Smooth muscle cell (in vitro differentiated cells): ENCODE data around the gene ZNF213. TPM values are rescaled to one million over a fixed set of nuclear protein-coding genes. Genes with fewer than 3 reads are reported as not detected.

Experiments used
- DNase-seq: peaks from one replicate; lab custom pipeline; 2025; ENCODE audit not compliant: unreplicated experiment; lab: John Stamatoyannopoulos, UW
- H2AFZ ChIP-seq: fragments of 200-600 bp; sonication (generic); 2 replicates; pipeline ENCODE4 v1.6.0; 2016; ENCODE audit warnings: antibody characterized with exemption, low read depth, mild to moderate bottlenecking
- H3F3A ChIP-seq: fragments of 200-600 bp; sonication (generic); 2 replicates; pipeline ENCODE4 v1.6.0; 2017; ENCODE audit warnings: antibody characterized with exemption, low read depth
- H3K27ac ChIP-seq: fragments of 200-600 bp; sonication (generic); 2 replicates; pipeline ENCODE4 v1.5.1; 2016; ENCODE audit warnings: low read depth, mild to moderate bottlenecking
- H3K27me3 ChIP-seq: fragments of 200-600 bp; sonication (generic); 2 replicates; pipeline ENCODE4 v1.6.1; 2016; ENCODE audit warnings: low read depth, mild to moderate bottlenecking
- H3K36me3 ChIP-seq: fragments of 200-600 bp; sonication (generic); 2 replicates; pipeline ENCODE4 v1.5.1; 2016; ENCODE audit warnings: low read depth
- H3K4me1 ChIP-seq: fragments of 200-600 bp; sonication (generic); 2 replicates; pipeline ENCODE4 v1.5.1; 2016; ENCODE audit warnings: low read depth
- H3K4me2 ChIP-seq: fragments of 200-600 bp; sonication (generic); 2 replicates; pipeline ENCODE4 v1.6.0; 2016; ENCODE audit warnings: mild to moderate bottlenecking
- H3K4me3 ChIP-seq: fragments of 200-600 bp; sonication (generic); 2 replicates; pipeline ENCODE4 v1.5.1; 2016; ENCODE audit warnings: mild to moderate bottlenecking
- H3K79me2 ChIP-seq: fragments of 200-600 bp; sonication (generic); 2 replicates; pipeline ENCODE4 v1.6.0; 2016; ENCODE audit warnings: low read depth, mild to moderate bottlenecking
- H3K9ac ChIP-seq: fragments of 200-600 bp; sonication (generic); 2 replicates; pipeline ENCODE4 v1.6.0; 2016; ENCODE audit warnings: low read depth
- H3K9me3 ChIP-seq: fragments of 200-600 bp; sonication (generic); replicated peaks from 2 replicates; pipeline ENCODE4 v1.5.1; 2016; ENCODE audit warnings: low read depth
- H4K20me1 ChIP-seq: fragments of 200-600 bp; sonication (generic); 2 replicates; pipeline ENCODE4 v1.6.0; 2016; ENCODE audit warnings: low read depth
- CTCF ChIP-seq: fragments of 200-600 bp; sonication (generic); IDR thresholded peaks from 2 replicates; pipeline ENCODE4 v1.5.1; 2017; ENCODE audit warnings: borderline replicate concordance, mild to moderate bottlenecking, antibody characterized with exemption; ENCODE audit not compliant: insufficient read depth, poor library complexity, severe bottlenecking
- WGBS: methylation state at CpG from one replicate; pipeline ENCODE4 v1.1.7; 2016; ENCODE audit warnings: low lambda C conversion rate; 5-methylcytosine and 5-hydroxymethylcytosine counted together
- polyA plus RNA-seq: library from polyadenylated mRNA; unstranded; fragments of >200 nt; fragmentation: Nextera tagmentation; extraction: Ambion mirVana; gene quantifications from 2 replicates; pipeline ENCODE4 v1.2.1, GENCODE V29; 2016
- total RNA-seq: library from RNA; depleted of rRNA; stranded (reverse); fragments of >200 nt; gene quantifications from 2 replicates; pipeline ENCODE4 v1.2.3, GENCODE V29; 2014

The ZNF213 gene
- total and polyA plus RNA-seq, 2 experiments from 2014 or later = 9.2 to 9.6 TPM

GRCh38 chr16:3089717-3090592 is 44.9 kb upstream of the ZNF213 start:
- H2AFZ ChIP-seq = no peak overlapping the region
- H3K9me3 ChIP-seq = no peaks in the 10 kb centered on the region
- H3K27me3 ChIP-seq = no peaks in the 10 kb centered on the region
- H3K79me2 ChIP-seq = no peaks in the 10 kb centered on the region
- no peaks in the 10 kb centered on the region for H3F3A ChIP-seq
- H3K27ac ChIP-seq = no peak overlapping the region
- no peak overlapping the region for H3K9ac ChIP-seq
- no peak for TF ChIP-seq CTCF
- no peak overlapping the region for H3K4me2 ChIP-seq
- DNase-seq = no peak
- H4K20me1 ChIP-seq = no peaks in the 10 kb centered on the region
- 97% methylated on average over 72 of the region's 81 CpGs for WGBS
- H3K36me3 ChIP-seq = no peaks in the 10 kb centered on the region
- H3K4me1 ChIP-seq = no peaks in the 10 kb centered on the region
- H3K4me3 ChIP-seq = no peak overlapping the region

GRCh38 chr16:3091551-3091950 is 43.3 kb upstream of the ZNF213 start:
- Histone ChIP-seq H3K27ac (no peak overlapping the region), H3K79me2 (no peaks in the 10 kb centered on the region), H3K36me3 (no peaks in the 10 kb centered on the region), H3K9me3 (no peaks in the 10 kb centered on the region), H3K27me3 (no peaks in the 10 kb centered on the region), H3K9ac (no peak overlapping the region), H2AFZ (no peak overlapping the region), H3K4me2 (no peak overlapping the region), H4K20me1 (no peaks in the 10 kb centered on the region), H3K4me1 (no peaks in the 10 kb centered on the region), H3K4me3 (no peak overlapping the region), H3F3A (no peaks in the 10 kb centered on the region)
- no peak for TF ChIP-seq CTCF
- DNase-seq = no peak
- 93% methylated on average over 8 of the region's 8 CpGs for WGBS

GRCh38 chr16:3092501-3092941 is 42.3 kb upstream of the ZNF213 start:
- Histone ChIP-seq H3K9me3 (no peaks in the 10 kb centered on the region), H3F3A (no peaks in the 10 kb centered on the region), H2AFZ (no peak overlapping the region), H4K20me1 (no peaks in the 10 kb centered on the region), H3K79me2 (no peaks in the 10 kb centered on the region), H3K27ac (no peak overlapping the region), H3K9ac (no peak overlapping the region), H3K27me3 (no peaks in the 10 kb centered on the region), H3K4me3 (no peak overlapping the region), H3K4me2 (no peak overlapping the region), H3K36me3 (no peaks in the 10 kb centered on the region), H3K4me1 (no peaks in the 10 kb centered on the region)
- TF ChIP-seq CTCF = no peak
- no peak for DNase-seq
- 85% methylated on average over 20 of the region's 20 CpGs for WGBS
